HepG2 (cell line): ENCODE measurements around the gene ADAR. TPM values are rescaled to one million over a fixed set of nuclear protein-coding genes. Genes with fewer than 3 reads are reported as not detected.

Experiments
- FOXK1 ChIP-seq: sonication (generic); formaldehyde crosslinking; IDR thresholded peaks from 2 replicates; pipeline ENCODE4 v1.4.0; 2020; ENCODE audit warnings: low read depth, missing genetic modification reagents, borderline replicate concordance
- MIER2 ChIP-seq: IDR thresholded peaks from 2 replicates; pipeline ENCODE4 v1.6.1; 2016; ENCODE audit warnings: missing biosample characterization, missing genetic modification reagents
- SNAI1 ChIP-seq: sonication (generic); formaldehyde crosslinking; IDR thresholded peaks from 2 replicates; pipeline ENCODE4 v1.5.0; 2020; ENCODE audit warnings: mild to moderate bottlenecking, missing genetic modification reagents, borderline replicate concordance
- ZBTB20 ChIP-seq: sonication (generic); formaldehyde crosslinking; IDR thresholded peaks from 2 replicates; pipeline ENCODE4 v1.8.1; 2023; ENCODE audit warnings: missing genetic modification reagents, low read depth, mild to moderate bottlenecking, borderline replicate concordance
- ZFP62 ChIP-seq: sonication (generic); formaldehyde crosslinking; IDR thresholded peaks from 2 replicates; pipeline ENCODE4 v1.4.0; 2020; ENCODE audit warnings: missing genetic modification reagents
- ZNF646 ChIP-seq: sonication (generic); formaldehyde crosslinking; IDR thresholded peaks from 2 replicates; pipeline ENCODE4 v1.9.0; 2021; ENCODE audit warnings: mild to moderate bottlenecking, missing genetic modification reagents
- polyA plus RNA-seq, 8 experiments: library from polyadenylated mRNA; depleted of rRNA in 3 of 8; stranded (reverse) in 7 of 8; unstranded in 1 of 8; fragments of >200 nt; fragmentation: Illumina TruSeq in 4 of 8; extraction: Trizol in 4 of 8; gene quantifications; 2 replicates each; pipeline versions ENCODE4 v1.2.1 to v1.2.3, GENCODE V29; 2011 to 2016; ENCODE audit warnings: low read depth in 4 of 8, missing spikeins in 1 of 8, mixed read lengths in 1 of 8; ENCODE audit not compliant: insufficient read depth in 1 of 8
- total RNA-seq, 5 experiments: library from RNA; depleted of rRNA; stranded (reverse); fragments of >200 nt; fragmentation: Illumina TruSeq; extraction: Trizol; gene quantifications; 2 replicates each; pipeline ENCODE4 v1.2.3, GENCODE V29; 2016; ENCODE audit warnings: low read depth in 1 of 5
- TF ChIP-seq, protein P1 (sequence below): sonication (generic); formaldehyde crosslinking; IDR thresholded peaks from one replicate; pipeline ENCODE4 v1.5.1; 2020; ENCODE audit warnings: mild to moderate bottlenecking, missing genetic modification reagents; ENCODE audit errors: not compliant biosample characterization
- TF ChIP-seq, protein P2 (sequence below): sonication (generic); formaldehyde crosslinking; IDR thresholded peaks from 2 replicates; pipeline ENCODE4 v1.5.1; 2020; ENCODE audit warnings: mild to moderate bottlenecking, missing genetic modification reagents, moderate library complexity

Gene ADAR
- total and polyA plus RNA-seq, 2 of the 13 experiments (the other 11 are each of a cell fraction or from before 2014, with no cell fraction given) = 70.8 to 86.2 TPM

DNA sequence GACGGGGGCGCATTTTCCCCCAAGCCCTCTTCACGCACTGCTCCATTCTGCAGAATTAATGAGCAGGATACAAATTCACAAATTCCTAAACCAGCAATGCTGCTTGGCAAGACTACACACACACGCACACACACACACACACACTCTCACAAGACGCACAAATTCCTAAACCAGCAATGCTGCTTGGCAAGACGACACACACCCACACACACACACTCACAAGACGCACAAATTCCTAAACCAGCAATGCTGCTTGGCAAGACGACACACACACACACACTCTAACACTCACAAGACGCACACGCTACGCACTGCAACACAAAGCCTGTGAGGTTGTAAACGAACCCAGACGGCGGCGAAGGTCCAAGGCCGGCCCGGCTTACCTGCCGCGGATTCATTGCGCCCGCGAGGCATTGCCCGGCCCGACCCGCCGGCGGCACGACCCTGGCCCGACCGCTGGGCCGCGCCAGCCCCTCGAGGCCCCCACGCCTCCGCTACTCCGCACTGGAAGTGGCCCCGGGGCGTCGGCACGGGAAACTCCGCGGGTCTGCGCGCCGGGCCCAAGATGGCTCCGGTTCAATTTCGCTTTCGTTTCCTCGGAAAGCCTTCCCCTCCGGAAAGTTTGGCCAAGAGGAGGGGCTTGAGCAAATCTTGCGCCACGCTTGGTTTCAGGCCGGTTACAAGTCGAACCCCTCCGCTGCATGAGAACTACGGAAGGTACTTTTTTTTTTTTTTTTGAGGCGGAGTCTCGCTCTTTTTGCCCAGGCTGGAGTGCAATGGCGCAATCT, at the start of gene ADAR (continued):
- no peak for TF ChIP-seq FOXK1 (CRISPR knock-in tag)
- 0 out of 2 replicates have a peak, but pooled peaks have one; percentile 15 for TF ChIP-seq MIER2 (CRISPR knock-in tag)
- TF ChIP-seq, protein P1, sequence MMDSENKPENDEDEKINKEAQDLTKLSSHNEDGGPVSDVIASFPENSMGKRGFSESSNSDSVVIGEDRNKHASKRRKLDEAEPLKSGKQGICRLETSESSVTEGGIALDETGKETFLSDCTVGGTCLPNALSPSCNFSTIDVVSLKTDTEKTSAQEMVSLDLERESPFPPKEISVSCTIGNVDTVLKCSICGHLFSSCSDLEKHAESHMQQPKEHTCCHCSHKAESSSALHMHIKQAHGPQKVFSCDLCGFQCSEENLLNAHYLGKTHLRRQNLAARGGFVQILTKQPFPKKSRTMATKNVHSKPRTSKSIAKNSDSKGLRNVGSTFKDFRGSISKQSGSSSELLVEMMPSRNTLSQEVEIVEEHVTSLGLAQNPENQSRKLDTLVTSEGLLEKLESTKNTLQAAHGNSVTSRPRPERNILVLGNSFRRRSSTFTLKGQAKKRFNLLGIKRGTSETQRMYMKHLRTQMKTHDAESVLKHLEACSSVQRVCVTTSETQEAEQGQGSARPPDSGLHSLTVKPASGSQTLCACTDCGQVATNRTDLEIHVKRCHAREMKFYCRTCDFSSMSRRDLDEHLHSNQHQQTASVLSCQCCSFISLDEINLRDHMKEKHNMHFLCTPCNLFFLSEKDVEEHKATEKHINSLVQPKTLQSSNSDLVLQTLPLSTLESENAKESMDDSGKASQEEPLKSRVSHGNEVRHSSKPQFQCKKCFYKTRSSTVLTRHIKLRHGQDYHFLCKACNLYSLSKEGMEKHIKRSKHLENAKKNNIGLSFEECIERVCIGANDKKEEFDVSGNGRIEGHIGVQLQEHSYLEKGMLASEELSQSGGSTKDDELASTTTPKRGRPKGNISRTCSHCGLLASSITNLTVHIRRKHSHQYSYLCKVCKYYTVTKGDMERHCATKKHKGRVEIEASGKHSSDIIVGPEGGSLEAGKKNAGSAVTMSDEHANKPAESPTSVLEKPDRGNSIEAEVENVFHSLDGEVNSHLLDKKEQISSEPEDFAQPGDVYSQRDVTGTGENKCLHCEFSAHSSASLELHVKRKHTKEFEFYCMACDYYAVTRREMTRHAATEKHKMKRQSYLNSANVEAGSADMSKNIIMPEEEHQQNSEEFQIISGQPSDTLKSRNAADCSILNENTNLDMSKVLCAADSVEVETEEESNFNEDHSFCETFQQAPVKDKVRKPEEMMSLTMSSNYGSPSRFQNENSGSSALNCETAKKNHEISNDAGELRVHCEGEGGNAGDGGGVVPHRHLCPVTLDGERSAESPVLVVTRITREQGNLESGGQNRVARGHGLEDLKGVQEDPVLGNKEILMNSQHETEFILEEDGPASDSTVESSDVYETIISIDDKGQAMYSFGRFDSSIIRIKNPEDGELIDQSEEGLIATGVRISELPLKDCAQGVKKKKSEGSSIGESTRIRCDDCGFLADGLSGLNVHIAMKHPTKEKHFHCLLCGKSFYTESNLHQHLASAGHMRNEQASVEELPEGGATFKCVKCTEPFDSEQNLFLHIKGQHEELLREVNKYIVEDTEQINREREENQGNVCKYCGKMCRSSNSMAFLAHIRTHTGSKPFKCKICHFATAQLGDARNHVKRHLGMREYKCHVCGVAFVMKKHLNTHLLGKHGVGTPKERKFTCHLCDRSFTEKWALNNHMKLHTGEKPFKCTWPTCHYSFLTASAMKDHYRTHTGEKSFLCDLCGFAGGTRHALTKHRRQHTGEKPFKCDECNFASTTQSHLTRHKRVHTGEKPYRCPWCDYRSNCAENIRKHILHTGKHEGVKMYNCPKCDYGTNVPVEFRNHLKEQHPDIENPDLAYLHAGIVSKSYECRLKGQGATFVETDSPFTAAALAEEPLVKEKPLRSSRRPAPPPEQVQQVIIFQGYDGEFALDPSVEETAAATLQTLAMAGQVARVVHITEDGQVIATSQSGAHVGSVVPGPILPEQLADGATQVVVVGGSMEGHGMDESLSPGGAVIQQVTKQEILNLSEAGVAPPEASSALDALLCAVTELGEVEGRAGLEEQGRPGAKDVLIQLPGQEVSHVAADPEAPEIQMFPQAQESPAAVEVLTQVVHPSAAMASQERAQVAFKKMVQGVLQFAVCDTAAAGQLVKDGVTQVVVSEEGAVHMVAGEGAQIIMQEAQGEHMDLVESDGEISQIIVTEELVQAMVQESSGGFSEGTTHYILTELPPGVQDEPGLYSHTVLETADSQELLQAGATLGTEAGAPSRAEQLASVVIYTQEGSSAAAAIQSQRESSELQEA = no peak
- TF ChIP-seq ZNF646 = peak; percentile 99
- TF ChIP-seq ZBTB20 (CRISPR knock-in tag) = no peak
- no peak for TF ChIP-seq ZFP62 (CRISPR knock-in tag)
- TF ChIP-seq, protein P2, sequence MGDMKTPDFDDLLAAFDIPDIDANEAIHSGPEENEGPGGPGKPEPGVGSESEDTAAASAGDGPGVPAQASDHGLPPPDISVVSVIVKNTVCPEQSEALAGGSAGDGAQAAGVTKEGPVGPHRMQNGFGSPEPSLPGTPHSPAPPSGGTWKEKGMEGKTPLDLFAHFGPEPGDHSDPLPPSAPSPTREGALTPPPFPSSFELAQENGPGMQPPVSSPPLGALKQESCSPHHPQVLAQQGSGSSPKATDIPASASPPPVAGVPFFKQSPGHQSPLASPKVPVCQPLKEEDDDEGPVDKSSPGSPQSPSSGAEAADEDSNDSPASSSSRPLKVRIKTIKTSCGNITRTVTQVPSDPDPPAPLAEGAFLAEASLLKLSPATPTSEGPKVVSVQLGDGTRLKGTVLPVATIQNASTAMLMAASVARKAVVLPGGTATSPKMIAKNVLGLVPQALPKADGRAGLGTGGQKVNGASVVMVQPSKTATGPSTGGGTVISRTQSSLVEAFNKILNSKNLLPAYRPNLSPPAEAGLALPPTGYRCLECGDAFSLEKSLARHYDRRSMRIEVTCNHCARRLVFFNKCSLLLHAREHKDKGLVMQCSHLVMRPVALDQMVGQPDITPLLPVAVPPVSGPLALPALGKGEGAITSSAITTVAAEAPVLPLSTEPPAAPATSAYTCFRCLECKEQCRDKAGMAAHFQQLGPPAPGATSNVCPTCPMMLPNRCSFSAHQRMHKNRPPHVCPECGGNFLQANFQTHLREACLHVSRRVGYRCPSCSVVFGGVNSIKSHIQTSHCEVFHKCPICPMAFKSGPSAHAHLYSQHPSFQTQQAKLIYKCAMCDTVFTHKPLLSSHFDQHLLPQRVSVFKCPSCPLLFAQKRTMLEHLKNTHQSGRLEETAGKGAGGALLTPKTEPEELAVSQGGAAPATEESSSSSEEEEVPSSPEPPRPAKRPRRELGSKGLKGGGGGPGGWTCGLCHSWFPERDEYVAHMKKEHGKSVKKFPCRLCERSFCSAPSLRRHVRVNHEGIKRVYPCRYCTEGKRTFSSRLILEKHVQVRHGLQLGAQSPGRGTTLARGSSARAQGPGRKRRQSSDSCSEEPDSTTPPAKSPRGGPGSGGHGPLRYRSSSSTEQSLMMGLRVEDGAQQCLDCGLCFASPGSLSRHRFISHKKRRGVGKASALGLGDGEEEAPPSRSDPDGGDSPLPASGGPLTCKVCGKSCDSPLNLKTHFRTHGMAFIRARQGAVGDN (CRISPR knock-in tag) = peak; percentile 82
- no peak for TF ChIP-seq SNAI1 (CRISPR knock-in tag)
